NCI-H2081 (cell line): ENCODE results near the gene TUBA1A.
"Not testable (repeated sequence)": the region's sequence is repeated elsewhere in the genome, so short reads cannot be mapped to it uniquely, and the experiment has no call there.

Experiments used
- DNase-seq, 2 experiments: peaks; one replicate each; lab custom pipeline; 2025; lab: John Stamatoyannopoulos, UW

The TUBA1A gene

DNA sequence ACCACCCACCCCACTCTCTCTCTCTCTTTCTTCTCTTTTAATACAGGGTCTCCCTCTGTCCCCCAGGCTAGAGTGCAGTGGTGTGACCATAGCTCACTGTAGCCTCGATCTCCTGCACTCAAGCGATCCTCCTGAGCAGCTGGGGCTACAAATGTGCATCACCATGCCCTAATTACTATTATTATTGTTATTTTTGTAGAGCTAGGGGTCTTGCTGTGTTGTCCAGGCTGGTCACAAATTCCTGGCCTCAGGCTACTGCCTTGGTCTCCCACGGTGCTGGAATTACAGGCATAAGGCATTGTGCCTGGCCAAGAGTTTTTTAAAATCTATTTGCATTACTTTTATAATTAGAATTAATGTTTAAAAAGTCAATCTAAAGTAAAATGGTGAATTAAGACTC, 34.7 kb downstream of the TUBA1A start:
- DNase-seq, result no peak

DNA sequence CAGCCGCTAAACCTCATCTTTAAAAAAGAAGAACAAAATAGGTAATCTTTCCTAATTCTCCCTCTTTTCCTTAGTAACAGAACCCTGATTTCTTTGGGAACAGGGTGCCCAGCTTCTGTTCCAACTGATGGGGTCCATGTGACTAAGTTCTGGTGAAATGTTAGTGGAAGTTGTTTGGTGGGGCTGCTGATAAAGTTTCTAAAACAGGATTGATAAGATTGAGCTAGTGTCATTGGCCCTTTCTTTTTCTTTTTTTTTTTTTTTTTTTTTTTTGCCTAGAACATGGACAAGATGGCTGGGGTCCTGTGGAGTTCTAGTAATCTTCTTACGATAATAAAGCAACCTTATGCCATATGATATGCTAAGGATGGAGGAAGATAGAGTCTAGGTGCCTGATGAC, 41.5 kb downstream of the TUBA1A start:
- DNase-seq, result no peak

DNA sequence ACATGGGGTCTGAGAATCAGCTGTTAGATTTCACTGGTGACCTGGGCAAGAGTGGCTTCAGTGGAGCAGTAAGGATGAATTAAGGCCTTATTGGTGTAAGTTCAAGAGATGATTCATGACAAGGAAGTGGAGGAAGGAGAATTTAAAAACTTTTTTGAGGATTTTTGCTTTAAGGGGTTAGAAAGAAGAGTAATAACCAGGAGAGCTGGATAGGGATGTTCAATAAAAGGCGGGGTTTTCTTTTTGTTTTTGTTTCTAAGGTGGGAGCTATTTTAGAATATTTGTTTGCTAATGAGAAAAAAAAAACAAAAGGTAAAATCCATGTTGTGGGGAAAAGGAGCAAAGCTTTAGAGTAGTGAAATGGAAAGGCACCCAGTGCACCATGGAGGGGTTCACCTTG, 42.5 kb downstream of the TUBA1A start:
- no peak for DNase-seq

DNA sequence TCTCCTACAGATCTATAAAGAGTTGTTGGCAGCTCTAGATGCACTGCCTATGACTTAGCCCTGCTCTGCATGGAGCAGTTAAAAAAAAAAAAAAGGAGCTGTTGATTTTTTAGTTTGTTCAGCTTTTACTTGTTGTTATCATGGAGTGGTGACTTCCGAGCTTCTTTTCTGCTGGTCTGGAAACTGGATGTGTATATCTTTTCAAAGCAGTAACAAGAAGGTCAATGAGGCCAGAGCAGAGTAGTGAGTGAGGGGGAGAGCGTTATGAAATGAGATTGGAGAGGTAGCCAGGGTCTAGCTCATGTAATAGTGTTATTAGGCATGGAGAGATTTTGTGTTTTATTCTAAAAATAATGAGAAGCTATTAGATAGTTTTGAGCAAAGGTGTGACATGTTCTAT, 44.5 kb downstream of the TUBA1A start:
- DNase-seq, result no peak

DNA sequence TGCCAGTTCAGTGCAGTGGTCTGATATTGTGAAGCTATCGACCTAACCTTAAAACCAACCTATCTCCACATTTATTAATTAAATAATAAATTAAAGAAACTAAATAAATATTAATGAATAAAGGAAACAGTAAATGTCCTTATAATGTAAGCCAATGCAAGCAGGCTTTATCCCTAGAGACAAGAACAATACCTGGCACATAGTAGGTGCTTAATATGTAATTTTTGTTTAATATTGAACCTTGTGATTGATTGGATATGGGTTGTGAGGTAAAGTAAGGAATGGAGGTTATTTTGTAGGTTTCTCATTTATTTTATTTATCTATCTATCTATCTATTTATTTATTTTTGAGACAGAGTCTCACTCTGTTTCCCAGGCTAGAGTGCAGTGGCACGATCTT, 49.9 kb downstream of the TUBA1A start:
- no peak for DNase-seq

DNA sequence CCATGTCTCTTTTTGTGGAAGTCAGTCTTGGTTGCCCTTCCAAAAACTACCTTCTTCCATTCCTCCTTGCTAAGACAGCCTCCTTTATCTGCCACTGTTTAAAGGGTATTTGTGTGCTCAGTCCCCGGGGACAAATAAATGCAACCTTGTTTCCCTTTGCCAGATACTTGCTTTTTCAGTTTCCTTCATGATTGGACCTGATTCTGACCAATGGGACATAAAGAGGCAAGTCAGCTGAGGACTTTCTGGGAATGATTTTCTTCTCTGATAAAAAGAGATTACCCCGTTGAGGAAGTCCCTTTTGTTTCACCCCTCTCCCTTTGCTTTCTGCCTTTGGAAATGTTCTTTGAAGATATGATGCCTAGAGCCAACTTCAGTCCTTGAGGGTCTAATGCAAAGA, 50.3 kb downstream of the TUBA1A start:
- no peak for DNase-seq

DNA sequence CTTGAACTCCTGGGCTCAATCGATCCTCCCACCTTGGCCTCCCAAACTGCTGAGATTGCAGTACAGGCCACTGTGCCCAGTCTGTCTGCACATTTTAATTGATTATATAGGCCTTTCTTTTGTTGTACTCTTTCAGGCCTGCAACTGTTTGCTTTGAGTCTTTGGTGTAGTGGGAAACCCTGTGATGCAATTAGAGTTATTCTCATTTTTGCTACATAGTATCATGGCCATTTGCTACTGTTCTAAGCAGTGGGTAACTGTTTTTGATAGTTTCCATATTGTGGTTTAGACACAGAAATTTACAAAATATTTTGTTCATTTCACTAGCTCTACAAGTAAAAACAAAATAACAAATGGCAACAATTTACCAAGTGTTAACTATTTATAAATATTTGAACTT, 51.4 kb downstream of the TUBA1A start:
- DNase-seq, result no peak

DNA sequence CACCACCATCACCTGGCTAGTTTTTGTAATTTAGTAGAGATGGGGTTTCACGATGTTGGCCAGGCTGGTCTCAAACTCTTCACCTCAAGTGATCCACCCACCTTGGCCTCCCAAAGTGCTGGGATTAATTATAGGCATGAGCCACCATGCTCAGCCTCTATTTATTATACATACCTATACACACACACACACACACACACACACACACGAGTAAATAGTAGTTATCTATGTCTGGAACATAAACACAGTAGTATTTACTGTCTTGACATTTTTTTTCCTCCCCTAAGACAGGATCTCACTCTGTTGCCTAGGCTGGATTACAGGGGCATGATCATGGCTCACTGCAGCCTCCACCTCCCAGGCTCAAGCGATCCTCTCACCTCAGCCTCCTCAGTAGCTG, 51.9 kb downstream of the TUBA1A start:
- not testable (repeated sequence) for DNase-seq
